HG02885 (cell line): ENCODE measurements around the gene FBXL17.

Experiments used
- ATAC-seq: cut with Tn5 transposase; IDR thresholded peaks from one replicate; pipeline ENCODE4 v1.9.1; 2021; ENCODE audit warnings: mild to moderate bottlenecking; ENCODE audit not compliant: unreplicated experiment, poor library complexity

FBXL17 gene

DNA sequence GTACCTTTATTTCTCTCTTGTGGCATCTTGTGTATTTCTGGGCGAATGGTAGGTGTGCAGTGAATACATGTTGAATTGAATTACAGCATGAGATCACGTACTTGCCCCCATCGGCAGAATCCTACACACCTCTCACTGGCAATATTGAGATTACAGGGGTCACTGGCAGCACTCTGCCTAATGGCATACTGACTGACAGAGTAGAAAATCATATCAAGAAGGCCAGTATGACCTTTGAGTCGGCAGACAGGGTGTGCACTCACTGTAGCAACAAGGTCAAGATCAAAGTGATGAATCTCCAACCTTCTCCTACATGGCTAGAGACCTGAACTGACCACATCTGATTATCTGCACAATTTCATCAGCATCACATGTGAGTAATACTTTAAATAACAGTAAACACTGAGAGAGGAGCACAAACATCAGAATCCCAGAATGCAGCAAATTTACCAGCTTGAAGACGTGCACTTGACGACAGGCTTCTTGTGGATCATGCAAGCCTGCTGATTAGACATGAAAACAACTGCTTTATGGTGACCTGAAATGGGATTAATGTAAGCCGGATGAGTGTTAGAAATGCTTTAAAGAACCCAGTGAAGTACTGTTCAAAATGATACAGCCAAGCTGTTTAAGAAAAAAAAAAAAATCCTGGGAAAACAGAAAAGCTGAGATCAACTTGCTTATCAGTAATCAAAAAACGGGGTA, 444.1 kb downstream of the FBXL17 start:
- no peak for ATAC-seq

DNA sequence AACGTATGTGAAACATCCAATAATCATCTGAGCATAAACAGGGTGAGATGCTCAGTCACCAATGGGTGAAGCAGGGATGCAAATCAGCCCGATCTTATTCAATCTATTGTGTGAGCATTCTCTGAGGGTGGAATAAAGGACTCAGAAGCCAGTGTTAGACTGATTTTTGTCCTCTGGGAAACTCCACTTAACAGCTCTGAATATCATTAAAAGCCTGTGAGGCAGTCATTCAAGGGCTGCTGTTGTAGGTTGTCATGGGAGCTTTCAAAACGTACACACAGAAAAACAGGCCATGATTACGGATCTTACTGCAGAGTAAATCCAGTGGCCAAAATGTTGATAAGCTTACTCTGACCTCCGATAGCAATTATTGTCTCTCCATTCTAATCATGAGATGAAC, 444.7 kb downstream of the FBXL17 start:
- ATAC-seq = no peak

GRCh38 chr5:107936515-107936914, 445.4 kb downstream of the FBXL17 start:
- no peak for ATAC-seq

DNA sequence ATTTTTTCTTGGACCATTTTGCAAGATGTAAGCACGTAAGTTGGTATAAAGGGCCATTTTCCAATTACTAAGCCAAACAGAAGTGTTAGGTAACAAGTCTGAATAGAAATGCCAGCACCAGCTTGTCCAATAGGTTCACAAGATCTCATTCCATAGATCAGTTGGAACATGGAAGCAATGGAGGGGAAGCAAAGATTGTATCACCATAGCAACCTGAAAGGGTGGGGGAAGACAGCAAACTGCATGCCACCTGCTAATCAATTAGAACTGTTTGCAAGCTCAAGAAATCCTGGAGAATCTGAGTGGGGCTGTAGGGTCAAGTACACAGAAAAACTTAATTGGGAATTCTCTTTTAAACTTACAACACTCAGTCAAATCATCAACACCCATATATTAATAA, 446.3 kb downstream of the FBXL17 start:
- no peak for ATAC-seq

DNA sequence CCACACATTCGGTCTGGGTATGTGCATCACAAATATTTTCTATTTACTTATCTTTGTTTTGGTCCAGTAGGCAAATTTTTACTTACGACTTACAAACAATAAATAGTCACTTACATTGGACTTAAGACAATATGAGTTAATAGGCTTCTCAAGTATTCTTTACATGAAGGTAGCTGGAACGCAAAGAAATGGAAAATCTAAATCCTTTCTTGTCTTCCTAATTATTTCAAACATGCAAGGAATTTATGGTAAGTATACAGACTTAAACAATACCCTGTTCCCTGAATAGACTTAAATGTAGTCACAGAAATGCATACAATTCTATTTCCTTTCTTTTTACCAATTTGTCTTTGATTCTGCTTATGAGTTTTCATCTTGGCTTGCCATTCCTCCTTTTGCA, 448.6 kb downstream of the FBXL17 start:
- ATAC-seq = no peak

GRCh38 chr5:107930891-107931290, 451.0 kb downstream of the FBXL17 start:
- ATAC-seq = no peak

- no peak for ATAC-seq
Observed at GRCh38 chr5:107930092-107930491, 451.8 kb downstream of the FBXL17 start.

GRCh38 chr5:107929080-107929479, 452.8 kb downstream of the FBXL17 start:
- ATAC-seq = no peak

DNA sequence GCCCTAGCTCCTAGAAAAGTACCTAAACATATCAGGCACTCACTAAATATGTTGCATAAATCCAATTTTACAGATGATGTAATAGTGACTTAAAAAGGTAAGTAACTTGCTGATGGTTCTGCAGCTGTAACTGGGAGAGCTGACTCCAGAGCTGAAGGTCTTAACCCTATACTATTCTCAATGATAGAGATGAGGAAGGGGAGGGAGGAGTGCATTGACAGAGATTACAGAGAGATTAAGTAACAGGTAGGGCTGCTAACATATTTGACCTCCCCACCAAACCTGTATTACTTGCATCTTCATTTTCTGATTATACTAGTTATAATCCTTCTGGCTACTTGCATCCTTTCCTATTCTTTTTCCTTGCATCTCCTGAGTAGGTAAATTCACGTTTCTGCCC, 455.8 kb downstream of the FBXL17 start:
- no peak for ATAC-seq

GRCh38 chr5:107925200-107925599, 456.7 kb downstream of the FBXL17 start:
- ATAC-seq = no peak

DNA sequence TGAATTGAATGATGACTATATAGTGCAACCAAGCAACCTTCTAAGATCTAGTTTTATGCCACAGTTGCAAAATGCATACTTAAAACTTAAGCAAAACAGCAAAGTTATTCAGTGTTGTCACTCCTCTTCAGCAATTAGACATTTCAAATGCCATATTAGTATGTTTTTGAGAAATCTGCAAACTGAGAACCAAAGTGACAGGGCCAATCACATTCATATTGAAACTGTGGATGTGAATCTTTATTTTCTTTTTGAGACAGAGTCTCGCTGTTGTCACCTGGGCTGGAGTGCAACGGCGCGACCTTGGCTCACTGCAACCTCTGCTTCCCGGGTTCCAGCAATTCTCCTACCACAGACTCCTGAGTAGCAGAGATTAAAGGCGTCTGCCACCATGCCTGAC, 461.9 kb downstream of the FBXL17 start:
- ATAC-seq = peak; percentile 79

GRCh38 chr5:107919361-107919760, 462.5 kb downstream of the FBXL17 start:
- ATAC-seq = peak; percentile 34

GRCh38 chr5:107917983-107918382, 463.9 kb downstream of the FBXL17 start:
- ATAC-seq = no peak

GRCh38 chr5:107916731-107917725, 464.9 kb downstream of the FBXL17 start:
- no peak for ATAC-seq

GRCh38 chr5:107915176-107915812, 466.6 kb downstream of the FBXL17 start:
- no peak for ATAC-seq

DNA sequence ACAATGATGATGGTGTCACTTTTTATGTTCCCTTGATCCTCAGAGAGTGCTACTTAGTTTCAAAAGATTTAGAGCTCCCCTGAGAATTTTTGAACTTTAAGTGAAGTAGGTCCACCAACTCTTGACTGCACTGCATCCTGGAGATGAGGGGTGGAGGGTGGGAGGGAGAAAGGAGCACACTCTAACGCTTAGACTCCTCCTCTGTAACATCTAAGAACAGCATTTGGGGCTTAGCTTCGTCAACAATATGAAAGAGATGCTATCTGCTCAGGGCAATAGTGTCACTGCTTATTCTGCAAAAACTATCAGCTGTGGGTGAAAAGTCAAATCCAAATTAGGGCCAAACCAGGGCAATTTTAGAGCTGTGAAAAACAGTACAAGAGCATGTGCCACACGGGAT, 468.4 kb downstream of the FBXL17 start:
- no peak for ATAC-seq

GRCh38 chr5:107900721-107901120, 481.2 kb downstream of the FBXL17 start:
- ATAC-seq = no peak

DNA sequence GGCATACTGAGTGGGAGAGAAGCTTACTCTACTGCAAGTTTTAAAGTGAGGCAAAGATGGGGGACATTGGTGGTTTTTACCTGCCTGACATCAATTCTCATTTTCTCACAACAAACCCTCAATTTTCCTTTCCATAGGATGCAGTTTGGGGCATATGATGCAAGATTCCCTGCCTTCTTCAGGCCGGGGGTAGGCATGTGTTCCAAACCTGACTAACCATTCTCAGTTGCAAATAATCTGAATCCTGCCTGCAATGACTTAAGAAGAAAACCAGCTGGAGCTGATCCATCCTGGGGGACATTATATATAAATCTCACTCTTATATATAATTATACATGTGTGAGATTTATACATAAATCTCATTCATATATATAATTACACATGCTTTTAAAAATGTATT, 487.5 kb downstream of the FBXL17 start:
- no peak for ATAC-seq

- ATAC-seq = no peak
Observed at GRCh38 chr5:107893642-107894041, 488.3 kb downstream of the FBXL17 start.

DNA sequence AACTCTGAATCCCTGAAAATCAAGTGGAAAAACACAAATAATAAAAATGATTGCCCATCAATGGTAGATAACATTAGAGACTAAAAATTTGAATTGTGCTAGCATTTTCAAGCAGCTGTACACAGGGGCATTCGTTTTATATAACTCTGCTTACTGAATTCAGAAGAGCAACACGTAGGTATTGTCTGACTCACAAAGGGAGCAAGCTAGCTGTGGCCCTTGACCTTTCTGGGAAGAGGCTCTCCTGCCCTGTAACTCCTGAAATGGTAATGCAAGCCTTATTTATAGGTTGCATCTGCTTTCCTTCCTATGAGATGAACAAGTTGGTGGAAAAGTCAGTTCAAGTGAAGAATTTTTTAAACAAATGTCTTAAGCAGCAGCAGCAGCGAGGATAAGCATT, 492.5 kb downstream of the FBXL17 start:
- no peak for ATAC-seq

DNA sequence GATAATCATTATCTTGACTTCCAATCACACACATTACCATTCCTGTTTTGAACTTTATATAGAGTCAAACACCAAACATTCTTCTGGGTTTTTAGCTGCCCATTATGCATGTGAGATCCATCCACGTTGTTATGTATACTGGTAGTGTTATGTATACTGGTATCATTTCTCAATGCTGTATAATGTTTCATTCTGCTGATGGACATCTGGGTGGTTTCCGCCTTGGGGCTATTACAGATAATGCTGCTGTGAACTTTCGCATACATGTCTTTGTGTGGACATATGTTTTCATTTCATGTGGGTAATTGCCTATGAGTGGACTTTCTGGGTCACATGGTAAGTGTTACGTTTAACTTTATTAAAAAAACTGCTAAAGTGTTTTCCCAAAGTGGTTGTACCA, 493.4 kb downstream of the FBXL17 start:
- no peak for ATAC-seq
